ENCODE results near the gene EN1.

Gene EN1

DNA sequence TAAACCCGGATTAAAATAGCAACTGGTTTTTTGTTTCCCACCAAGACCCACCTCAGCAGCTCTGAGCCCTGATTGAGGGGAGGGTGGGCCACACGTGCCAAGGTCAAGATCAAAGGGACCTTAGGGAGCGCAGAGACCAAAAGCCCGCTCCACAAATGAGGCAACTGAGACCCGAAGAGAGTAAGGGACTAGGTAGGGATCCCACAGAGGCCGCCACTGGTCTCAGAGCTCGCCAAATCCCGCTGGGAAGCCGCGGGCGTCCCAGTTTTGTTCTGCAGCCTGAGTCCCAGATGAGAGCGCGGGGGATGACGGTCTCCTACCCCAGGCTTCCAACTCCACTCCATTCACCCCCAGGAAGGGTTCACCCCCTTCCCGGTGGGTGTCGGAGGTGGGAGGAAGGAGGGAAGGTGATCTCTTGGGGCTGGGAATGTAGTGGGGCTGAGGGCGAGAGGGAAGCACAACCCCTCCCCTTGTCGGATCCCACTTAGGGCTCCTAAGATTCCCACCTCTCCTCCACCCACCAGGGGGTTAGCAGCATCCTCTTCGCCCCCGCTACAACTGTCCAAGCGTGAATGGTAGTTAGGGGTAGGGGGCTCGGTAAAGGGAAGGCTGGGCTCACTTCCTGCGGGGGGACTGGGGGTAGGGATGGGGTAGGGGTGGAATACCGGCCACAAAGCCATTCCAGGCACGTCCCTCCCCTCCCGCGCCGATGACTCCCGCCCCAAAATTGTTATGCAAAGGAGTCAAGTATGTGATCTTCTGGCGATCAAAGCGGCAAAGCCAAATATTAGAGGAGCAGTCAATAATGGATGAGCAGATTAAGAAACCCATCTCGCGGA, 7.3 kb upstream of the EN1 start:
- TF ChIP-seq, protein P1, sequence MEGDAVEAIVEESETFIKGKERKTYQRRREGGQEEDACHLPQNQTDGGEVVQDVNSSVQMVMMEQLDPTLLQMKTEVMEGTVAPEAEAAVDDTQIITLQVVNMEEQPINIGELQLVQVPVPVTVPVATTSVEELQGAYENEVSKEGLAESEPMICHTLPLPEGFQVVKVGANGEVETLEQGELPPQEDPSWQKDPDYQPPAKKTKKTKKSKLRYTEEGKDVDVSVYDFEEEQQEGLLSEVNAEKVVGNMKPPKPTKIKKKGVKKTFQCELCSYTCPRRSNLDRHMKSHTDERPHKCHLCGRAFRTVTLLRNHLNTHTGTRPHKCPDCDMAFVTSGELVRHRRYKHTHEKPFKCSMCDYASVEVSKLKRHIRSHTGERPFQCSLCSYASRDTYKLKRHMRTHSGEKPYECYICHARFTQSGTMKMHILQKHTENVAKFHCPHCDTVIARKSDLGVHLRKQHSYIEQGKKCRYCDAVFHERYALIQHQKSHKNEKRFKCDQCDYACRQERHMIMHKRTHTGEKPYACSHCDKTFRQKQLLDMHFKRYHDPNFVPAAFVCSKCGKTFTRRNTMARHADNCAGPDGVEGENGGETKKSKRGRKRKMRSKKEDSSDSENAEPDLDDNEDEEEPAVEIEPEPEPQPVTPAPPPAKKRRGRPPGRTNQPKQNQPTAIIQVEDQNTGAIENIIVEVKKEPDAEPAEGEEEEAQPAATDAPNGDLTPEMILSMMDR (IDR thresholded peaks at IDR 0.05; ENCODE audit: insufficient read depth, low read length, missing control alignments): no peak
- peak overlapping the region; percentile 60 for H3K4me3 ChIP-seq (ENCODE audit: low read depth, low read length)
- ChIA-PET POLR2A (interaction anchor here (0.8 to 1.1 kb wide), 2 partner anchors 9 to 10 kb away, joined by 3 to 5 read pairs; no protein-coding TSS in a partner anchor), CTCF (interaction anchor here (0.6 to 7.5 kb wide), 99 partner anchors 8 to 834 kb away, joined by 3 to 83 read pairs (median 4); partner anchors contain the start of gene EN1)
- DNase-seq (ENCODE audit: low read depth, low spot score): no peak

DNA sequence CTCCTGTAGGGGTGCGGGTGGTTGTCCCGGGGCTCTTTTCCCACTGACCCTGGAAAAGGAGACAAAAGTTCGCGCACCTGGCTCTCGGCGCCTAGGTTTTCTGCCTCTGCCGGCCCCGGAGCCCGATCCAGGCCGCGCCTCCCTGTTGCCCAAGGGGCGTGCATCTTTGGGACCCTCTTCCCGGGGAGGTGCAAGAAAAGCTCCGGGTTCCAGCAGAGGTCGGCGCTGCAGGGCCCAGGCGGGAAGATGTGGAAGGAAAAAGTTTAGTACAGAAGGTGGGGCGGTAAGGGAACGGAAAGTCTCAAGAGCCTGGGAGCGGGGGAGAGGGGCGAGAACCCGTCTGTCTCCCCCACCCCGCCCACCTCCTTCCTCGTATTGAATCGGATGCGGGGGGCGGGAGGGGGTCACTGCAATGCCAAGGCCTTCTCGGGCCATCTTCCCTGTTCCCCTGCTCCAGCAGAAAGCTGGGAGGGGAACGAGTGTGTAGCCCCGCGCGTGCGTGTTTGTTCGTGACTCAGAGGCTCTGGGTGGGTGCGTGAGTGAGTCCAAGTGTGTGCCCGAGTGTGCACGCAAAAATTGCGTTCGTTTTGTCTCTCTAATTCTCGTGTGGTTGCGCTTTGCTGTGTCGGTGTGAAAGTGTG, 6.3 kb upstream of the EN1 start:
- DNase-seq (ENCODE audit: low read depth, low spot score): no peak
- peak overlapping the region; percentile 60 for H3K4me3 ChIP-seq (ENCODE audit: low read depth, low read length)
- TF ChIP-seq, protein P1 (IDR thresholded peaks at IDR 0.05; ENCODE audit: insufficient read depth, low read length, missing control alignments): no peak
- CTCF ChIA-PET: interaction anchor here (0.8 to 7.5 kb wide), 11 partner anchors 9 to 631 kb away, joined by 3 to 83 read pairs (median 29); no protein-coding TSS in a partner anchor
- POLR2A ChIA-PET: interaction anchor here (0.6 to 0.8 kb wide), 2 partner anchors 8 to 225 kb away, joined by 3 read pairs; no protein-coding TSS in a partner anchor

DNA sequence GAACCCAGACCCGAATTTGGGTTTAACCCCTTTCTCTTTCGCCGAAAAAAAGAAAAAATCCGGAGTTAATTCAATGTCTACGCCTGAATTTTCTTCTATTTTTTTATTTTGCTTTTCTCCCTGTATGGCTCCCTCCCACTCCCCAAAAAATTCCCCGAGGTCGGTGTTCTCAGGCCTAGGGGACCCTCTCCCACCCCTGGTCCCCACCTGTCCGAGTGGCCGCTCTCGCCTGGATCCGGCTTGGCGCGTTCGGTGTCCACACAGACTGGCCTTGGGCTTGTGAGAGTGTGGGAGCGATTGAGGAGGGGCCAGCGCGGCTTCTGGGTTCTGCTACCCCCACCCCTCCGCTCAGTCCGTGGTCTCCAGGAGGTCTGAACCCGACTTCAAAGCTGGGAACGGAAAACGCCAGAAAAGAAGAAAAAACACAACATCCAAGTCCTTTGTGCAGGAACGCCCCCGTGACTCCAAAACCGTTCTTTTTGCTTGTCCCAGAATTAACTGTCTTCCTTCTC, 5.7 kb upstream of the EN1 start:
- no peak for DNase-seq (ENCODE audit: low read depth, low spot score)
- CTCF ChIA-PET: interaction anchor here (0.9 to 7.5 kb wide), 10 partner anchors 8 to 631 kb away, joined by 3 to 83 read pairs (median 22); no protein-coding TSS in a partner anchor
- POLR2A ChIA-PET: no interaction called here
- TF ChIP-seq, protein P1 (IDR thresholded peaks at IDR 0.05; ENCODE audit: insufficient read depth, low read length, missing control alignments): no peak
- peak overlapping the region; percentile 60 for H3K4me3 ChIP-seq (ENCODE audit: low read depth, low read length)

DNA sequence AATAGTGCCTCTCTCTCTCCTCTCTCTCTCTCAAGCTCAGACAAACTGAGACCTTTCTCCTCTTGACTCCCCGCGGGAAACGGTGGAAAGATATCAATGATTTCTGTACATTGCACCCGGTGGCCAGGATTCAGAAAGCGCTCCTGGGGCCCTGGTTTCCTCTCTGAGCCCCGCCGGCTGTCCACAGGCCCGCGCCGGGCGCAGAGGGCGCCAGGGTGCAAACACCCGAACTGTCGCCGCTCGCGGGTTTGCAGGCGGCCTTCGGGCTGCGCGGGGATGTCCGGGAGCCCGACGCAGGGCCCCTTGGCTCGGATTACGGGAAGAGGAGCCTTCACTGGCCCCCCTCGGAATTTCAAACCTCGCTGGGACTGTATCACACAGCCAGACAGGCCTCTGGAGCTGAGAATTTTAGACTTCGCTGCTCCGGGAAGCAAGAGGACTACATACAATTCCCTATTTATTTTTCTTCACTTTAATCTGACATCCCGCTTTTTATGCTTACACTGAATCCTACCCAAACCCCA, 5.2 kb upstream of the EN1 start:
- POLR2A ChIA-PET: no interaction called here
- CTCF ChIA-PET: interaction anchor here (0.9 to 7.5 kb wide), 7 partner anchors 9 to 630 kb away, joined by 3 to 83 read pairs (median 5); no protein-coding TSS in a partner anchor
- TF ChIP-seq, protein P1 (IDR thresholded peaks at IDR 0.05; ENCODE audit: insufficient read depth, low read length, missing control alignments): no peak
- H3K4me3 ChIP-seq (ENCODE audit: low read depth, low read length): peak overlapping the region; percentile 60
- DNase-seq (ENCODE audit: low read depth, low spot score): no peak

DNA sequence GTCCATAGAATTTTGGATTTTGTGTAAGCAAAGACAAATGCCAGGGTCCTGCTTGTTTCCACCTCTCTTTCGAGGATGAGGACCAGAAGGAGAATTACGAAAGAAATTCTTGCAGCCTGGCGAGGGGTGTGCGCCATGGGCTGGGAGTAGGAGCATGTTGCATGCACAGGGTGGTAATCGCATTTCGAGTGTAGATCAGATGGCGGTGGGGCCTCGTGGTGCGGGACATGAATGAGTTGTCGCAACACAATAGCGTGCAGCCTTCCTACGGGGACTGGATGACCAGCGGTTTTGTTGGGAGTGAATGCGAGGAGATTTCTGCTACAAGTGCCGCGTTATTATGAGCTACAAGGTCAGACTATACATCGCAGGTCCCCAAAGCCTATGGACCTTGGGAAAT, 4.2 kb upstream of the EN1 start:
- TF ChIP-seq, protein P1 (IDR thresholded peaks at IDR 0.05; ENCODE audit: insufficient read depth, low read length, missing control alignments): no peak
- H3K4me3 ChIP-seq (ENCODE audit: low read depth, low read length): peak overlapping the region; percentile 60
- DNase-seq (ENCODE audit: low read depth, low spot score): no peak
- ChIA-PET CTCF (interaction anchor here (1.6 to 7.5 kb wide), 4 partner anchors 10 to 480 kb away, joined by 3 to 83 read pairs (median 44); no protein-coding TSS in a partner anchor), POLR2A (no interaction called here)
